Activated CD8-positive, alpha-beta T cell treated with anti-CD3 and anti-CD28 coated beads, Interleukin-2, amount 10 ng/mL, durations not matched to agents 7 days and 5 days (primary cell): Measurements from ENCODE around the gene ZBTB45. TPM values are rescaled to one million over a fixed set of nuclear protein-coding genes. Genes with fewer than 3 reads are reported as not detected.

ENCODE experiments used
- ATAC-seq: fragments of 150-1000 bp; cut with Tn5 transposase; one replicate; pipeline ENCODE4 v1.10.0; 2021; ENCODE audit warnings: moderate library complexity
- CTCF ChIA-PET: fragments of 350-600 bp; sonication (Branson Sonifier 250); formaldehyde crosslinking; loops from one replicate; lab custom pipeline; 2021; ENCODE audit warnings: antibody characterized with exemption; lab: Charles Lee
- POLR2A ChIA-PET: fragments of 350-600 bp; sonication (Branson Sonifier 250); formaldehyde crosslinking; loops from one replicate; lab custom pipeline; 2021; ENCODE audit warnings: antibody characterized with exemption; lab: Charles Lee
- DNase-seq: peaks from one replicate; pipeline ENCODE4 v3.0.0-alpha.2; 2020
- H3K27ac Mint-ChIP-seq: one replicate; pipeline ENCODE4 v1.8.0; 2021; ENCODE audit warnings: mild to moderate bottlenecking, mixed read lengths
- H3K27me3 Mint-ChIP-seq: one replicate; pipeline ENCODE4 v1.8.0; 2021; ENCODE audit warnings: low read depth, mixed read lengths
- H3K36me3 Mint-ChIP-seq: one replicate; pipeline ENCODE4 v1.8.0; 2021; ENCODE audit warnings: low read depth, mixed read lengths
- H3K4me1 Mint-ChIP-seq: one replicate; pipeline ENCODE4 v1.8.0; 2021; ENCODE audit warnings: low read depth, mixed read lengths
- H3K4me3 Mint-ChIP-seq: one replicate; pipeline ENCODE4 v1.8.0; 2021; ENCODE audit warnings: mild to moderate bottlenecking, mixed read lengths
- H3K9me3 Mint-ChIP-seq: one replicate; pipeline ENCODE4 v1.8.0; 2022; ENCODE audit warnings: mixed read lengths; ENCODE audit not compliant: insufficient read depth
- total RNA-seq, 2 experiments: library from RNA; stranded (reverse); gene quantifications; one replicate each; pipeline ENCODE4 v1.2.3, GENCODE V29; 2021

Gene ZBTB45
- total RNA-seq, 2 experiments from 2014 or later = 13.9 to 16.7 TPM

DNA sequence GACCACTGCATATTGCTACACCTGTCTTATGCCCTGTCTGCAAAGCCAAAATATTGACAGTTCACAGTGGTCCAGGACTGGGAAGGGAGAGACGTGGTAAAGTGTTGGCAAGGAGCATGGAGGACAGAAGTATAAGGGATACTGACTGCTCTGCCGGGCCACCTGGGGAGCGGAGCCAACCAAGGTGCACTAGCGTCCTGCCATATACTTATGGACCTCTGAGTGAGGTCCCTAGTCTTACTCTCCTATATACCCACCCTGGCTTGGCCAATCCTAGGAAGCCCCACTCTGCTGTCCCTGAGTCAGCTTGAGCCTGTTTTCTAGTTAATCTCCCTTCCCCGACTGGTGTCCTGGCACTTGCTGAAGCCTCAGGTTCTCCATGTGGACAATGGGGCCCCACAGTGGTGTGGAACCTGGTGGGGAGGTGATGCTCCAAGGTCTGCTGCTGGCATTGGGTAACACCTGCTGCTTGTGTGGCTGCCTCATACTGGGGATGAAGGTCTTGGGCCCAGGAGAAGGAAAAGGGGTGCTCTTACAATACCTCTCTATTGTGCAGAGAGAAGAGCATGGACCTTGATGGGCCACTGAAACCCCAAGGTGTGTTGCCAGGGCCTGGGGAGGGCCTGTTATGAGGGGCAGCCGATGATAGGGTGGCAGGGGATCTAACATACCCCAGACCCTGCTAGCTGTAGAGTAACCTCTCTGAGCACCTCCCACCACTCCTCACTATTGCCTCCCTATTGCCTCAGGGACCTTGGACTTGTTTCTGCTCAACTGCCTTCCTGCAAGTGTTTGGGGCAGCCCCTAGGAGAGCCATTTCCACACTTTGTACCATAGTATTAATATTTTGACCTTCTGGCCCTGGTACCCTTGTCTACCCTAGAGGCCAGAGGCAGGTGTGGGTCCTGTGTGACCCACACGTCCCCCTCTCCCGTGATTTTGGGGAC lies 17.5 kb upstream of the ZBTB45 start:
- Mint-ChIP-seq H3K4me3 (peak overlapping the region; percentile 68), H3K36me3 (no peaks in the 10 kb centered on the region), H3K4me1 (peaks cover 11% of the 10 kb centered on the region), H3K27me3 (peaks cover 13% of the 10 kb centered on the region), H3K27ac (no peak overlapping the region), H3K9me3 (no peaks in the 10 kb centered on the region)
- ChIA-PET POLR2A (interaction anchor here (1.3 kb wide), 1 partner anchor 17 kb away, joined by 5 read pairs; the partner anchor contains the start of gene ZBTB45), CTCF (interaction anchor here (6.3 kb wide), 1 partner anchor 17 kb away, joined by 49 read pairs; the partner anchor contains the start of gene ZBTB45)
- ATAC-seq = no peak
- DNase-seq = no peak

DNA sequence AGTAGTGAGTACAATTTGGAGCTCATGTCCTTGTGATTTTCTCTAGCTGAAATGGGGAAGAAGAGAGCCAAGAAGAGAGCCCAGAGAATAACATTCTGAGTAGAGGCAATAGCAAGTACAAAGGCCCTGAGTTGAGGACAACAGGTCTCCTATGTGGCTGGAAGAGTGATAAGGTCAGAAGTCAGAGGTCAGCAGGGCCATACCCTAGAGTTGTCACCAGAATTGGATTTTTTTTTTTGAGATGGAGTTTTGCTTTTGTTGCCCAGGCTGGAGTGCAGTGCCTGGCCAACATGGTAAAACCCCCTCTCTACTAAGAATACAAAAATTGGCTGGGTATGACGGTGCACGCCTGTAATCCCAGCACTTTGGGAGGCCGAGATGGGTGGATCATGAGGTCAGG lies 16.2 kb upstream of the ZBTB45 start:
- H3K9me3 Mint-ChIP-seq = no peaks in the 10 kb centered on the region
- peaks cover 11% of the 10 kb centered on the region for H3K4me1 Mint-ChIP-seq
- no peak overlapping the region for H3K27ac Mint-ChIP-seq
- ChIA-PET CTCF (interaction anchor here (0.8 to 6.3 kb wide), 2 partner anchors 16 to 22 kb away, joined by 3 to 49 read pairs; partner anchors contain the start of gene ZBTB45), POLR2A (no interaction called here)
- H3K27me3 Mint-ChIP-seq = peaks cover 8% of the 10 kb centered on the region
- ATAC-seq (no peak), DNase-seq (no peak)
- H3K4me3 Mint-ChIP-seq = no peak overlapping the region
- H3K36me3 Mint-ChIP-seq = no peaks in the 10 kb centered on the region

DNA sequence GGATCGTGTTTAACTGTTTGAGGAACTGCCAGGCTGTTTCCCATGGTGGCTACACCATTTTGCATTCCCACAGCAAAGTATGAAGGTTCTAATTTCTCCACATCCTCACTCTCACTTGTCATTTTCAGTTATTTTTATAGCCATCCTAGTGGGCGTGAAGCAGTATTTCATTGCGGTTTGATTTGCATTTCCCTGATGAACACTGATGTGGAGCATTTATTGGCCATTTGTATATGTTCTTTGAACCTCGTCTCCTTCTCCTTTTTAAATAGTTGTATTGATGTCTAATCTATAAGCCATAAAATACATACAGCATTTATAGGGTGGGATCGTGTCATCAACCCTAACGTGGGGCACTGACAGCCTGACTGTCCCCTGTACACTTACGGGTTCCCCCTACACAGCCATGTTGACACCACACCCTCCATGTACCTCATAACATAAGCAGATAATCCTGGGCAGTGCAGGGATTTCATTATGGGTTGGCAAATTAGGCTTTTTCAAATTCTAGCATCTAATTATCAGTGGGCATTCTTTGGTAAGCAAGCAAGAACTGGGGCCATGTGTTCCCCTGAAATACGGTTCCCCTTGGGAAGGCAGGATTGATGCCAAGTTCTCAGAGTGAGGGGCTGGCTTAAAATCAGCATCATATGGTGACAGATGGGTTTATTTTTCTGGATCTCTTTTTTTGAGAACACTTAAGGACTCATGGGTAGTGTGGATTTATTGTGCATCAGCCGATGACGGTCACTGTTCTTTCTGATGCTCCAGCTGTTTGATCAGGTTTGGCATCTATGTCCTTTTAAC lies 11.6 kb upstream of the ZBTB45 start:
- DNase-seq (no peak), ATAC-seq (no peak)
- H3K4me3 Mint-ChIP-seq = no peak overlapping the region
- no peak overlapping the region for H3K27ac Mint-ChIP-seq
- H3K27me3 Mint-ChIP-seq = no peaks in the 10 kb centered on the region
- H3K4me1 Mint-ChIP-seq = no peaks in the 10 kb centered on the region
- no peaks in the 10 kb centered on the region for H3K9me3 Mint-ChIP-seq
- H3K36me3 Mint-ChIP-seq = no peaks in the 10 kb centered on the region
- CTCF ChIA-PET = no interaction called here
- POLR2A ChIA-PET = no interaction called here

DNA sequence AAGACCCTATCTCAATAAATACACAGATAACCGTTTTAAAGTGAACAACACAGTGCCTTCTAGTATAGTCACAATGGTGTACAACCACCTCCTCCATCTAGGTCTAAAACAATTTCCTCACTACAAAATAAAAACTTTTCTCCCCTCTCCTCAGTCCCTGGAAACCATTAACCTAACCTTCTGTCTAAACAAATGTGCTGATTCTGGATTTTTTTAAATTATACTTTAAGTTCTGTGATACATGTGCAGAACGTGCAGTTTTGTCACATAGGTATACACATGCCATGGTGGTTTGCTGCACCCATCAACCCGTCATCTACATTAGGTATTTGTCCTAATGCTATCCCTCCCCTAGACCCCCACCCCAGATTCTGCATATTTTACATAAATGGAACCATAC lies 9.8 kb upstream of the ZBTB45 start:
- H3K4me1 Mint-ChIP-seq = no peaks in the 10 kb centered on the region
- ChIA-PET CTCF (interaction anchor here (1.3 kb wide), 1 partner anchor 9 kb away, joined by 5 read pairs; the partner anchor contains the start of gene ZBTB45), POLR2A (interaction anchor here (1.3 kb wide), 2 partner anchors 10 to 15 kb away, joined by 4 to 6 read pairs; partner anchors contain the start of genes TRIM28 and ZBTB45)
- no peak overlapping the region for H3K4me3 Mint-ChIP-seq
- no peaks in the 10 kb centered on the region for H3K36me3 Mint-ChIP-seq
- no peak overlapping the region for H3K27ac Mint-ChIP-seq
- DNase-seq (no peak), ATAC-seq (no peak)
- no peaks in the 10 kb centered on the region for H3K9me3 Mint-ChIP-seq
- H3K27me3 Mint-ChIP-seq = no peaks in the 10 kb centered on the region

DNA sequence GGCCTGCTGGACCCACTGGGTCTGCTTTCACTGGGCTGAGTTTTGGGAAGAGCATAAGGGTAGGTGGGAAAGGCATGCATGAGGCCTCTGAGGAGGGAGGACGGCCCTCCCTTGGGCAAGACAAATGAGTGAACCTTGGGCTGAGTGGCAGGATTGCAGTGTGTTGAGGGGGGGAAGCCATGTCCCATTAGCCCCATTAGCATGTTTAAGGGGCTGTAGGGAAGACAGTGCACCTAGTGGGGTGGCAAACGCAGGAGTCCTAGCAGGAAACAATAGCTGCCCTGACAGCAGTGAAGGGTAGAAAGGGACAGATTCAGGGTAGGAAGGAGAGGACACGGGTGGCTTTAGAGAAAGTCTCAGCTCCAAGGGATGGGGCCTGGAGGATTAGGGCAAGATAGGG lies 3.1 kb upstream of the ZBTB45 start:
- no peaks in the 10 kb centered on the region for H3K9me3 Mint-ChIP-seq
- no peak for DNase-seq
- no peaks in the 10 kb centered on the region for H3K27me3 Mint-ChIP-seq
- no peak for ATAC-seq
- H3K27ac Mint-ChIP-seq = no peak overlapping the region
- CTCF ChIA-PET = interaction anchor here (1.2 kb wide), 2 partner anchors 53 to 58 kb away, joined by 3 to 4 read pairs; no protein-coding TSS in a partner anchor
- H3K4me1 Mint-ChIP-seq = peaks cover 22% of the 10 kb centered on the region
- no peak overlapping the region for H3K4me3 Mint-ChIP-seq
- POLR2A ChIA-PET = no interaction called here
- peaks cover 7% of the 10 kb centered on the region for H3K36me3 Mint-ChIP-seq

DNA sequence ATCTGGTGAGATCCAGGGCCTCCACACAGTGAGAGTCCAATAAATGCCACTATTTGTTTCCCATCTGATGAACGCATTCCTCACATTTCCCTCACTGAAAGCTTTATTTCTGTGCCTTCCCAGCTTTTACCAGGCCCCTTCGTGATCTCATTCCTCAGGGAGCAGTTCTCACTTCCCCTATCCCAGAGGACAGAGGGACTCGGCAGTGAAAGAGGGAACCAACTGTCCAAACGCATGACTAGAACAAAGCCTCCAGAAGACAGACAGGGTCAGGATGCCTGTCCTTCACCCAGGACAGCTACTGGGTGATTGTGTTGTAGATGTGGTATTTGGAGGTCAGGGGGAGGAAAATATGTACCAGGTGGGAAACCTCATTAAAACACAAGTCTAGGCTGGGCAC lies 2.0 kb upstream of the ZBTB45 start:
- ChIA-PET CTCF (interaction anchor here (1.5 to 5.6 kb wide), 6 partner anchors 14 to 62 kb away, joined by 4 to 94 read pairs (median 44); partner anchors contain the start of genes CHMP2A and TRIM28), POLR2A (interaction anchor here (1.2 to 3.5 kb wide), 2 partner anchors 23 to 54 kb away, joined by 4 to 18 read pairs; no protein-coding TSS in a partner anchor)
- Mint-ChIP-seq H3K4me3 (no peak overlapping the region), H3K9me3 (no peaks in the 10 kb centered on the region), H3K36me3 (peaks cover 9% of the 10 kb centered on the region), H3K27me3 (no peaks in the 10 kb centered on the region), H3K4me1 (peaks cover 27% of the 10 kb centered on the region), H3K27ac (peak overlapping the region; percentile 28)
- ATAC-seq (no peak), DNase-seq (no peak)

DNA sequence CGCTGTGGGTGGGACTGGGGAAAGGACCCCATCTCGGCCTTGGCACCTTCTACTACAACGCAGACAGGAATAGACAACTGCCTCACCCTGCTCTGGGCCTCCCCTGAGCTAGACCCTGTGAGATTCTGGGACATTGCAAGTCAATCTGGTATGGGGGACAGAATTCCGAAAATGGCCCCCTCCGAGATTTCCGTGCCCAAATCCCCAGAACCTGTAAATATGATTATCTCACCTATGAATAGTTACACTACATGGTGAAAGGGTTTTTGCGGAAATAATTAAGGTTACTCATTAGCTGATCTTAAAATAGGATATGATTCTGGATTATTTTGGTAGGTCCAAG lies 618 bp upstream of the ZBTB45 start:
- H3K4me1 Mint-ChIP-seq = peaks cover 37% of the 10 kb centered on the region
- H3K9me3 Mint-ChIP-seq = no peaks in the 10 kb centered on the region
- POLR2A ChIA-PET = interaction anchor here (1.0 to 3.9 kb wide), 13 partner anchors 8 to 337 kb away, joined by 3 to 31 read pairs (median 5); partner anchors contain the start of genes CHMP2A, TRIM28, ZNF132 and ZNF446
- CTCF ChIA-PET = interaction anchor here (0.7 to 5.6 kb wide), 38 partner anchors 9 to 337 kb away, joined by 3 to 94 read pairs (median 5); partner anchors contain the start of genes CHMP2A, TRIM28, UBE2M and ZNF274
- H3K36me3 Mint-ChIP-seq = peaks cover 20% of the 10 kb centered on the region
- ATAC-seq (no peak), DNase-seq (no peak)
- peak overlapping the region; percentile 96 for H3K4me3 Mint-ChIP-seq
- no peaks in the 10 kb centered on the region for H3K27me3 Mint-ChIP-seq
- H3K27ac Mint-ChIP-seq = peak overlapping the region; percentile 97

DNA sequence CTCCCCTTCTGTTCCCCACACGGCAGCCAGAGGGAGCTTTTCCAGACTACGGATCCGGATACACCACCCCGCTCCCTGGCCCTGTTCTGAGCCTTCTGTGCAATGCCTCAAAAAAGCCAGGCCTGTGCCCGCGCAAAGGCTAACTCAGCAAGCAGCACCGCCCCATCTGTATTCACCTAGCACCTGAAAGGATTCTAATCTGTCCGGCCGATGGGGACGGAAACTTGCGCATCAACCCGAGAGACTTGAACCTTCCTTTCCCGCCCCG lies 589 bp downstream of the ZBTB45 start:
- CTCF ChIA-PET = interaction anchor here (0.7 to 5.6 kb wide), 19 partner anchors 9 to 211 kb away, joined by 3 to 94 read pairs (median 9); partner anchors contain the start of genes CHMP2A, TRIM28, UBE2M and ZNF446
- peaks cover 46% of the 10 kb centered on the region for H3K4me1 Mint-ChIP-seq

DNA sequence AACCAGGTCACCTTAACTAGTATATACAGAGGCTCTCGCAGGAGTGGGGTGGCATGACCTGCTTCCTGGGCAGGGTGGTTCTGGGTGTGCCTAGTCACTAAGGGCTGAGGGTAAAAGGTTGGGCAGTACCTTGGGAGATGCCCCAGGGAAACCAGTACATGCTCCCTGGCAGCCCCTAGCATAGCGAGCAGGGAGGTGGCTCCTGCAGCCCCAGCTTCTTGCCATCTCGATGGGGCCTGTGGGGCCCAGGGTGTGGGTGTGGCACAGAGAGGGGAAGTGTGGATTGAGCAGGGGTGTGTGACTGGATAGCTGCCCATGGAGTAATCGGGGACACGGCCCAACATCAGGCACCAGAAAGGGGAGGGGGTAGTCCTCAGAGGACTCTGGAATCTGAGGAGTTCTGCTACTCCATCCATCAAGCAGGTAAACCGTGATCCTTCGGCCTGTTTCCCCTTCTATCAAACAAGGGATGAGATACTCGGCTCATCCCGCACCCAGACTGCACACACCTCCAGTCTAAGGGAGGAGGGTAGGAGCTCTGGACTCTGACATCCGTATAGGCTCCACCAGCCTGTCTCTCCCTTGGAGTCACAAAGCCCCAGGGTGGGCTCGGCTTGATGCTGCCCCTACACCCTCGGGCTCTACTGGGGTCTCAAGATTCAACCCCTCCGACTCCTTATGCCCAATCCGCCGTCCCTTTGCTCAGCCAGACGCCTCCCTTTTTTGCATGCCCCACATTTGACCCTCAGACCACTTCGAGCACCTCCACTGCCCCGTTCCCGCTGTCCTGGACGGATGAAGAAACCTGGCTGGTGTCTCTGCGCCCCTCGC lies 1.1 kb downstream of the ZBTB45 start:
- H3K9me3 Mint-ChIP-seq = no peaks in the 10 kb centered on the region
- CTCF ChIA-PET = interaction anchor here (0.7 to 5.6 kb wide), 19 partner anchors 9 to 210 kb away, joined by 3 to 94 read pairs (median 9); partner anchors contain the start of genes CHMP2A, TRIM28, UBE2M and ZNF446
- H3K36me3 Mint-ChIP-seq = peaks cover 27% of the 10 kb centered on the region
- no peaks in the 10 kb centered on the region for H3K27me3 Mint-ChIP-seq
- ATAC-seq = no peak
- H3K4me1 Mint-ChIP-seq = peaks cover 51% of the 10 kb centered on the region
- POLR2A ChIA-PET = interaction anchor here (0.9 to 3.9 kb wide), 8 partner anchors 10 to 62 kb away, joined by 3 to 31 read pairs (median 16); partner anchors contain the start of genes CHMP2A and TRIM28
- no peak for DNase-seq
- peak overlapping the region; percentile 97 for H3K27ac Mint-ChIP-seq
- H3K4me3 Mint-ChIP-seq = peak overlapping the region; percentile 96

More for the DNA sequence above, 589 bp downstream of the ZBTB45 start:
- DNase-seq = peak; percentile 69
- H3K27ac Mint-ChIP-seq = peak overlapping the region; percentile 97
- POLR2A ChIA-PET = interaction anchor here (1.0 to 3.9 kb wide), 8 partner anchors 10 to 335 kb away, joined by 3 to 31 read pairs (median 16); partner anchors contain the start of genes CHMP2A and TRIM28
- no peaks in the 10 kb centered on the region for H3K9me3 Mint-ChIP-seq
- H3K36me3 Mint-ChIP-seq = peaks cover 25% of the 10 kb centered on the region
- ATAC-seq = peak; percentile 25
- no peaks in the 10 kb centered on the region for H3K27me3 Mint-ChIP-seq
- H3K4me3 Mint-ChIP-seq = peak overlapping the region; percentile 96
